HL-60 (cell line): ENCODE results near the gene ZPBP2.

Experiments used
- DNase-seq, 2 experiments: peaks; one replicate each; pipeline ENCODE4 v3.0.0-alpha.2; 2010 to 2020; ENCODE audit warnings: low read depth in 1 of 2, low spot score in 1 of 2
- H3K27ac ChIP-seq: fragments of 250-450 bp; sonication (Bioruptor Pico); replicated peaks from 2 replicates; pipeline ENCODE4 v1.5.1; 2020; ENCODE audit warnings: mild to moderate bottlenecking, moderate library complexity
- H3K27me3 ChIP-seq: fragments of 250-450 bp; sonication (Bioruptor Pico); 2 replicates; pipeline ENCODE4 v1.5.1; 2021; ENCODE audit warnings: mild to moderate bottlenecking, moderate library complexity; ENCODE audit not compliant: insufficient read depth, poor library complexity, severe bottlenecking
- H3K4me3 ChIP-seq: replicated peaks from 2 replicates; pipeline ENCODE4 v1.5.1; 2011; ENCODE audit warnings: mild to moderate bottlenecking, control low read depth, low read length; ENCODE audit not compliant: insufficient read depth
- CTCF ChIP-seq: IDR thresholded peaks from one replicate; pipeline ENCODE4 v1.5.1; 2011; ENCODE audit warnings: low read length, control low read depth, inconsistent platforms; ENCODE audit not compliant: insufficient read depth
- GABPA ChIP-seq: IDR thresholded peaks from 2 replicates; pipeline ENCODE4 v1.6.1; 2012; ENCODE audit warnings: low read depth
- POLR2AphosphoS5 ChIP-seq: IDR thresholded peaks from 2 replicates; pipeline ENCODE4 v1.6.1; 2012; ENCODE audit warnings: low read depth
- REST ChIP-seq: IDR thresholded peaks from 2 replicates; pipeline ENCODE4 v1.6.1; 2012; ENCODE audit warnings: low read depth; ENCODE audit not compliant: insufficient replicate concordance
- SPI1 ChIP-seq: IDR thresholded peaks from 2 replicates; pipeline ENCODE4 v1.6.1; 2012; ENCODE audit warnings: low read depth, mild to moderate bottlenecking, borderline replicate concordance

Gene ZPBP2

GRCh38 chr17:39915559-39915958, 47.6 kb downstream of the ZPBP2 start:
- Histone ChIP-seq H3K27me3 (no peaks in the 10 kb centered on the region), H3K4me3 (no peak overlapping the region), H3K27ac (no peak overlapping the region)
- no peak for DNase-seq
- TF ChIP-seq SPI1, result no peak

GRCh38 chr17:39916918-39917317, 48.9 kb downstream of the ZPBP2 start:
- H3K4me3 ChIP-seq, result no peak overlapping the region
- no peak overlapping the region for H3K27ac ChIP-seq
- no peak for DNase-seq
- TF ChIP-seq SPI1 (no peak), POLR2AphosphoS5 (no peak), REST (no peak), GABPA (no peak), CTCF (no peak)
- H3K27me3 ChIP-seq, result no peaks in the 10 kb centered on the region

- H3K4me3 ChIP-seq, result no peak overlapping the region
- no peak for DNase-seq
- TF ChIP-seq GABPA (no peak), SPI1 (no peak), POLR2AphosphoS5 (no peak), REST (no peak)
- no peak overlapping the region for H3K27ac ChIP-seq
- H3K27me3 ChIP-seq, result no peaks in the 10 kb centered on the region
These were observed 51.2 kb downstream of the ZPBP2 start for GRCh38 chr17:39919087-39919683.

- H3K27me3 ChIP-seq, result no peaks in the 10 kb centered on the region
- no peak overlapping the region for H3K4me3 ChIP-seq
- DNase-seq, result no peak
- TF ChIP-seq CTCF (no peak), SPI1 (no peak), POLR2AphosphoS5 (no peak), REST (no peak), GABPA (no peak)
- peak overlapping the region; percentile 64 for H3K27ac ChIP-seq
These were observed 52.5 kb downstream of the ZPBP2 start for GRCh38 chr17:39920218-39921210.
